CD4-positive, alpha-beta T cell treated with Interferon gamma for 1 hour (primary cell): ENCODE results near the gene TMEM61.

Source experiments
- DNase-seq: peaks from one replicate; pipeline ENCODE4 v3.0.0-alpha.2; 2020

TMEM61 gene

GRCh38 chr1:55040083-55040932, 59.9 kb downstream of the TMEM61 start:
- no peak for DNase-seq

- DNase-seq, result no peak
Observed at GRCh38 chr1:55040933-55041494, 60.6 kb downstream of the TMEM61 start.

GRCh38 chr1:55041613-55042012, 61.2 kb downstream of the TMEM61 start:
- no peak for DNase-seq
